ENCODE results near the gene DNAH11.

DNA sequence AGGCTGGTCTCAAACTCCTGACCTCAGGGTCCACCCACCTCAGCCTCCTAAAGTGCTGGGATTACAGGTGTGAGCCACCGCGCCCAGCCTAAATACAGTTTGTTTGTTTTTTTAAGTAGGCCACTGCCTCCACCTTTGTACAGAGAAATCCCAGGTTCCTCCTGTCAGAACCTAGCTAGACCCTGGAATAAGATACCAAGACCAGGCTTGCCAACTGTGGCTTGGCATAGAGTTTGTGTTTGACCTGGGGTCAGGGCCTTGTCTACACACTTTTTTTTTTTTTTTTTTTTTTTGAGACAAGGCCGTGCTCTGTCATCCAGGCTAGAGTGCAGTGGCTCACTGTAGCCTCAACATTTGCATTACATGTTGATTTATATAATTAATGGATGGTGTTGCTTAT is 34.3 kb upstream of the DNAH11 start:
- TF ChIP-seq ARNT (IDR thresholded peaks at IDR 0.05) (no peak), HDGF (IDR thresholded peaks at IDR 0.05; ENCODE audit: borderline replicate concordance) (no peak), FOXK2 (IDR thresholded peaks at IDR 0.05) (no peak)
